NCI-H526 (cell line): ENCODE measurements around the gene JAZF1.
A peak's percentile ranks its signal among the peaks of the same experiment; 100 is the strongest.

Source experiments
- DNase-seq, 2 experiments: peaks; one replicate each; lab custom pipeline; 2025; lab: John Stamatoyannopoulos, UW

The JAZF1 gene

GRCh38 chr7:28136420-28136819 lies 44.2 kb downstream of the JAZF1 start:
- no peak for DNase-seq

GRCh38 chr7:28135760-28136159 lies 44.8 kb downstream of the JAZF1 start:
- DNase-seq, result no peak

GRCh38 chr7:28135315-28135714 lies 45.3 kb downstream of the JAZF1 start:
- no peak for DNase-seq

GRCh38 chr7:28133872-28134271 lies 46.7 kb downstream of the JAZF1 start:
- no peak for DNase-seq

GRCh38 chr7:28132959-28133870 lies 47.4 kb downstream of the JAZF1 start:
- peak in 1 of 2 experiments; percentile 29 for DNase-seq

GRCh38 chr7:28130277-28130676 lies 50.3 kb downstream of the JAZF1 start:
- no peak for DNase-seq

GRCh38 chr7:28128608-28129007 lies 52.0 kb downstream of the JAZF1 start:
- no peak for DNase-seq

- DNase-seq, result no peak
Observed at GRCh38 chr7:28126410-28127041, 54.1 kb downstream of the JAZF1 start.

GRCh38 chr7:28125431-28126409 lies 54.9 kb downstream of the JAZF1 start:
- peak; percentile 33 to 47 for DNase-seq

- no peak for DNase-seq
Observed at GRCh38 chr7:28124413-28124812, 56.2 kb downstream of the JAZF1 start.

GRCh38 chr7:28123752-28124151 lies 56.8 kb downstream of the JAZF1 start:
- no peak for DNase-seq

GRCh38 chr7:28121496-28121895 lies 59.1 kb downstream of the JAZF1 start:
- DNase-seq, result no peak

- no peak for DNase-seq
Observed at GRCh38 chr7:28116041-28116440, 64.6 kb downstream of the JAZF1 start.

GRCh38 chr7:28115261-28115660 lies 65.3 kb downstream of the JAZF1 start:
- DNase-seq, result no peak

- no peak for DNase-seq
Observed at GRCh38 chr7:28114056-28114455, 66.5 kb downstream of the JAZF1 start.

GRCh38 chr7:28112883-28113540 lies 67.6 kb downstream of the JAZF1 start:
- no peak for DNase-seq

- peak in 1 of 2 experiments; percentile 8 for DNase-seq
Observed at GRCh38 chr7:28112467-28112866, 68.1 kb downstream of the JAZF1 start.

- DNase-seq, result no peak
Observed at GRCh38 chr7:28112012-28112411, 68.6 kb downstream of the JAZF1 start.

GRCh38 chr7:28110427-28111012 lies 70.1 kb downstream of the JAZF1 start:
- no peak for DNase-seq

- no peak for DNase-seq
Observed at GRCh38 chr7:28108747-28109146, 71.8 kb downstream of the JAZF1 start.

- DNase-seq, result no peak
Observed at GRCh38 chr7:28107960-28108359, 72.6 kb downstream of the JAZF1 start.
